Trophoblast cell (in vitro differentiated cells and primary cell): Measurements from ENCODE around the gene VAMP4.
"Not testable (repeated sequence)": the region's sequence is repeated elsewhere in the genome, so short reads cannot be mapped to it uniquely, and the experiment has no call there.

Source experiments
- DNase-seq, 2 donors: peaks; one replicate each; pipeline ENCODE4 v3.0.0-alpha.2; 2016
- H2AFZ ChIP-seq: 2 replicates; pipeline ENCODE4 v1.6.1; 2013; ENCODE audit warnings: low read length, moderate library complexity, mild to moderate bottlenecking; ENCODE audit not compliant: insufficient read depth, poor library complexity
- H2AK5ac ChIP-seq: 2 replicates; pipeline ENCODE4 v1.6.1; 2013; ENCODE audit warnings: mild to moderate bottlenecking, low read length
- H2BK120ac ChIP-seq: 2 replicates; pipeline ENCODE4 v1.6.1; 2013; ENCODE audit warnings: low read length, mild to moderate bottlenecking, moderate library complexity; ENCODE audit not compliant: insufficient read depth, poor library complexity
- H2BK12ac ChIP-seq: 2 replicates; pipeline ENCODE4 v1.6.1; 2013; ENCODE audit warnings: mild to moderate bottlenecking, low read length, moderate library complexity
- H2BK5ac ChIP-seq: 2 replicates; pipeline ENCODE4 v1.6.1; 2013; ENCODE audit warnings: low read length, low read depth, moderate library complexity, mild to moderate bottlenecking; ENCODE audit not compliant: poor library complexity
- H3K14ac ChIP-seq: 2 replicates; pipeline ENCODE4 v1.6.1; 2013; ENCODE audit warnings: mild to moderate bottlenecking, low read length
- H3K18ac ChIP-seq: 2 replicates; pipeline ENCODE4 v1.6.1; 2013; ENCODE audit warnings: mild to moderate bottlenecking, low read length
- H3K23ac ChIP-seq: 2 replicates; pipeline ENCODE4 v1.6.1; 2013; ENCODE audit warnings: low read length
- H3K27ac ChIP-seq: 2 replicates; pipeline ENCODE4 v1.5.1; 2013; ENCODE audit warnings: low read depth, mild to moderate bottlenecking, inconsistent platforms, low read length, moderate library complexity
- H3K27me3 ChIP-seq: 2 replicates; pipeline ENCODE4 v1.6.1; 2013; ENCODE audit warnings: inconsistent platforms, mild to moderate bottlenecking, low read length, moderate library complexity; ENCODE audit not compliant: insufficient read depth
- H3K36me3 ChIP-seq, 2 experiments: 1 replicate in 1 of 2; 2 replicates in 1 of 2; pipeline ENCODE4 v1.6.1; 2013; ENCODE audit warnings: low read length in 2 of 2, mild to moderate bottlenecking in 2 of 2, moderate library complexity in 1 of 2; ENCODE audit not compliant: insufficient read depth in 2 of 2, control insufficient read depth in 1 of 2
- H3K4ac ChIP-seq: 2 replicates; pipeline ENCODE4 v1.6.1; 2013; ENCODE audit warnings: low read depth, mild to moderate bottlenecking, low read length, moderate library complexity
- H3K4me1 ChIP-seq, 2 experiments: 1 replicate in 1 of 2; 2 replicates in 1 of 2; pipeline ENCODE4 v1.6.1; 2013; ENCODE audit warnings: low read length in 2 of 2, mild to moderate bottlenecking in 2 of 2, moderate library complexity in 1 of 2; ENCODE audit not compliant: insufficient read depth in 2 of 2, control insufficient read depth in 1 of 2
- H3K4me2 ChIP-seq: 2 replicates; pipeline ENCODE4 v1.6.1; 2013; ENCODE audit warnings: inconsistent platforms, mild to moderate bottlenecking, low read length, moderate library complexity
- H3K4me3 ChIP-seq: 2 replicates; pipeline ENCODE4 v1.5.1; 2013; ENCODE audit warnings: mild to moderate bottlenecking, low read depth, low read length, inconsistent platforms
- H3K79me1 ChIP-seq: one replicate; pipeline ENCODE4 v1.6.1; 2013; ENCODE audit warnings: low read length
- H3K79me2 ChIP-seq: 2 replicates; pipeline ENCODE4 v1.6.1; 2013; ENCODE audit warnings: low read length, mild to moderate bottlenecking; ENCODE audit not compliant: control insufficient read depth, insufficient read depth, poor library complexity
- H3K9ac ChIP-seq: 2 replicates; pipeline ENCODE4 v1.6.1; 2013; ENCODE audit warnings: mild to moderate bottlenecking, low read length
- H3K9me3 ChIP-seq: 2 replicates; pipeline ENCODE4 v1.6.1; 2013; ENCODE audit warnings: low read depth, mild to moderate bottlenecking, control low read depth, inconsistent platforms, low read length; ENCODE audit not compliant: insufficient read depth
- H4K12ac ChIP-seq: 2 replicates; pipeline ENCODE4 v1.6.1; 2013; ENCODE audit warnings: low read depth, mild to moderate bottlenecking, low read length, moderate library complexity
- H4K8ac ChIP-seq: 2 replicates; pipeline ENCODE4 v1.6.1; 2013; ENCODE audit warnings: low read depth, mild to moderate bottlenecking, low read length, moderate library complexity
- H4K91ac ChIP-seq: one replicate; pipeline ENCODE4 v1.6.1; 2013; ENCODE audit warnings: low read depth, mild to moderate bottlenecking, low read length, moderate library complexity
- WGBS: extraction: QIAGEN DNeasy Blood & Tissue Kit; methylation state at CpG from one replicate; pipeline ENCODE4 v1.1.7; 2013; ENCODE audit warnings: missing lambda C conversion rate; ENCODE audit not compliant: insufficient read length, insufficient coverage; ENCODE audit errors: extremely low coverage; 5-methylcytosine and 5-hydroxymethylcytosine counted together

Gene VAMP4

GRCh38 chr1:171656206-171656605 is 85.7 kb downstream of the VAMP4 start:
- H4K12ac ChIP-seq, H2BK120ac ChIP-seq, H3K36me3 ChIP-seq, H2BK5ac ChIP-seq, H3K4me1 ChIP-seq, H3K23ac ChIP-seq, H3K18ac ChIP-seq, H3K4me3 ChIP-seq, H3K27ac ChIP-seq, DNase-seq, H3K79me2 ChIP-seq, H3K4me2 ChIP-seq, H3K9ac ChIP-seq, H3K27me3 ChIP-seq, H3K9me3 ChIP-seq, H3K14ac ChIP-seq, H4K91ac ChIP-seq, H2BK12ac ChIP-seq, H3K4ac ChIP-seq, H2AK5ac ChIP-seq, H2AFZ ChIP-seq, H4K8ac ChIP-seq, H3K79me1 ChIP-seq: not testable (repeated sequence)
- no CpG with 5 or more reads among the region's 9 CpGs for WGBS

DNA sequence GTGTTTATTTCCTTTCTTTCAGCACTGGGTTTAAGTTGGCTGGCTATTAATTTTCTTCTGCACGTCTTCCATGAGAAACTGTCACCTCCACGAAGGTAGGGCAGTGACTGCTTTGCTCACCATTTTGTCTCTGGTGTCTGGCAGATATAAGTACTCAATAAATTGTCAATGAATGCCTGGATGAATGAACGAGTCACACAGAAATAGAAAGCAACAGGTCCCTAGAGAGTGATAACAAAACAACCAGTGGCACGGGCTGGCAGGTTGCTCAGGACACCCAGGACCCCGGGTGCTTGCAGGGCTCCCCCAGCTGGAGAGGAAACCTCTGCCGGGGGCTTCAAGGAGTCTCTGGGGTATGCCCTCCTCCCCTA is 86.1 kb downstream of the VAMP4 start:
- Histone ChIP-seq H3K36me3 (no peaks in the 10 kb centered on the region), H3K23ac (no peak overlapping the region), H2AFZ (no peak overlapping the region), H3K4me1 (no peaks in the 10 kb centered on the region), H3K4me2 (no peak overlapping the region), H3K79me2 (no peaks in the 10 kb centered on the region), H3K79me1 (no peaks in the 10 kb centered on the region), H4K12ac (no peak overlapping the region), H3K9me3 (peaks cover 3% of the 10 kb centered on the region), H2BK5ac (no peak overlapping the region), H2AK5ac (no peak overlapping the region), H2BK120ac (no peak overlapping the region), H3K18ac (no peak overlapping the region), H3K14ac (no peak overlapping the region), H3K27ac (no peak overlapping the region), H3K4ac (no peak overlapping the region), H4K8ac (no peak overlapping the region), H4K91ac (no peak overlapping the region), H2BK12ac (no peak overlapping the region), H3K9ac (no peak overlapping the region), H3K27me3 (no peaks in the 10 kb centered on the region), H3K4me3 (no peak overlapping the region)
- no CpG with 5 or more reads among the region's 6 CpGs for WGBS
- no peak for DNase-seq

GRCh38 chr1:171654942-171655745 is 86.7 kb downstream of the VAMP4 start:
- Histone ChIP-seq H3K79me1 (no peaks in the 10 kb centered on the region), H2BK12ac (no peak overlapping the region), H3K36me3 (no peaks in the 10 kb centered on the region), H2BK5ac (no peak overlapping the region), H3K4me1 (no peaks in the 10 kb centered on the region), H4K12ac (no peak overlapping the region), H2BK120ac (no peak overlapping the region), H3K18ac (no peak overlapping the region), H3K23ac (no peak overlapping the region), H3K4me2 (no peak overlapping the region), H3K79me2 (no peaks in the 10 kb centered on the region), H2AK5ac (no peak overlapping the region), H3K4ac (no peak overlapping the region), H3K14ac (no peak overlapping the region), H3K9ac (no peak overlapping the region), H3K27ac (no peak overlapping the region), H3K9me3 (peaks cover 3% of the 10 kb centered on the region), H4K8ac (no peak overlapping the region), H3K4me3 (no peak overlapping the region), H3K27me3 (no peaks in the 10 kb centered on the region), H4K91ac (no peak overlapping the region), H2AFZ (no peak overlapping the region)
- WGBS: no CpG with 5 or more reads among the region's 24 CpGs
- peak; percentile 14 to 48 for DNase-seq

- H3K79me2 ChIP-seq: no peaks in the 10 kb centered on the region
- no peaks in the 10 kb centered on the region for H3K4me1 ChIP-seq
- H3K4me3 ChIP-seq: no peak overlapping the region
- no peak overlapping the region for H2BK120ac ChIP-seq
- peaks cover 3% of the 10 kb centered on the region for H3K9me3 ChIP-seq
- no peaks in the 10 kb centered on the region for H3K36me3 ChIP-seq
- H4K12ac ChIP-seq: no peak overlapping the region
- no peak overlapping the region for H2AFZ ChIP-seq
- no peak overlapping the region for H4K91ac ChIP-seq
- H3K4ac ChIP-seq: no peak overlapping the region
- no peak overlapping the region for H3K4me2 ChIP-seq
- no peak overlapping the region for H3K9ac ChIP-seq
- no peak overlapping the region for H2BK12ac ChIP-seq
- H3K23ac ChIP-seq: no peak overlapping the region
- no peak for DNase-seq
- H2AK5ac ChIP-seq: no peak overlapping the region
- H3K79me1 ChIP-seq: no peaks in the 10 kb centered on the region
- no peak overlapping the region for H3K14ac ChIP-seq
- no peak overlapping the region for H3K27ac ChIP-seq
- WGBS: no CpG with 5 or more reads among the region's 8 CpGs
- H3K27me3 ChIP-seq: no peaks in the 10 kb centered on the region
- H4K8ac ChIP-seq: no peak overlapping the region
- no peak overlapping the region for H3K18ac ChIP-seq
- no peak overlapping the region for H2BK5ac ChIP-seq
Observed at GRCh38 chr1:171654201-171654941, 87.5 kb downstream of the VAMP4 start.
